Heart right ventricle (tissue), 16 donors: ENCODE data around the gene NMT2. TPM values are rescaled to one million over a fixed set of nuclear protein-coding genes. Genes with fewer than 3 reads are reported as not detected.
A peak's percentile ranks its signal among the peaks of the same experiment; 100 is the strongest.

Source experiments
- ATAC-seq, 8 donors: fragments of 200-7000 bp; cut with Tn5 transposase; one replicate each; pipeline ENCODE4 v1.9.1; 2020; ENCODE audit warnings: mild to moderate bottlenecking in 8 of 8, moderate library complexity in 8 of 8, moderate number of reproducible peaks in 1 of 8
- DNase-seq, 2 donors: peaks; one replicate each; pipeline ENCODE4 v3.0.0-alpha.2; 2020
- H3K27ac ChIP-seq, 10 donors: fragments of 200-600 bp; sonication (generic) in 2 of 10; one replicate each; pipeline versions ENCODE4 v1.5.0 to v1.8.0; 2020 to 2022; ENCODE audit warnings: mild to moderate bottlenecking in 3 of 10
- H3K27me3 ChIP-seq, 7 donors: fragments of 200-600 bp; one replicate each; pipeline ENCODE4 v1.8.0; 2021 to 2022; ENCODE audit warnings: mild to moderate bottlenecking in 2 of 7
- H3K36me3 ChIP-seq, 9 donors: fragments of 200-600 bp; sonication (generic) in 1 of 9; one replicate each; pipeline versions ENCODE4 v1.5.0 to v1.8.0; 2020 to 2022; ENCODE audit warnings: mild to moderate bottlenecking in 2 of 9
- H3K4me1 ChIP-seq, 9 donors: fragments of 200-600 bp; sonication (generic) in 1 of 9; one replicate each; pipeline versions ENCODE4 v1.5.0 to v1.8.0; 2020 to 2022; ENCODE audit warnings: mild to moderate bottlenecking in 4 of 9
- H3K4me3 ChIP-seq, 10 donors: fragments of 200-600 bp; sonication (generic) in 2 of 10; one replicate each; pipeline versions ENCODE4 v1.5.0 to v1.8.0; 2020 to 2022; ENCODE audit warnings: mild to moderate bottlenecking in 7 of 10, moderate library complexity in 2 of 10
- H3K9me3 ChIP-seq, 11 donors: fragments of 200-600 bp in 10 of 11; sonication (generic) in 2 of 11; one replicate each; pipeline versions ENCODE4 v1.5.0 to v1.8.0; 2013 to 2022; ENCODE audit warnings: mild to moderate bottlenecking in 2 of 11, control low read depth in 1 of 11, moderate library complexity in 1 of 11
- WGBS, 2 donors: extraction: QIAGEN DNeasy Blood & Tissue Kit; methylation state at CpG; one replicate each; pipeline ENCODE4 v1.1.7; 2013; ENCODE audit warnings: inconsistent platforms in 1 of 2; 5-methylcytosine and 5-hydroxymethylcytosine counted together
- intact Hi-C, 10 donors: fragments of 100-400 bp; cut with DNase I; formaldehyde crosslinking; loops; one replicate each; pipeline versions ENCODE4 v1.11.1 to v1.14.2; 2022
- polyA plus RNA-seq, 2 donors: library from polyadenylated mRNA; stranded (reverse); fragments of 200-250 nt; gene quantifications; one replicate each; pipeline ENCODE4 v1.2.3, GENCODE V29; 2013
- total RNA-seq, 10 donors: library from RNA; stranded (reverse); fragmentation: NEBNext Ultra II Directional in 3 of 10; extraction: Animal tissue kit (Norgen Biotek cat#: 25700) in 3 of 10; gene quantifications; one replicate each; pipeline versions ENCODE4 v1.2.1 to v1.2.4, GENCODE V29; 2021 to 2023
- TF ChIP-seq, protein P1 (sequence below), 9 donors: fragments of 200-600 bp; sonication (generic) in 2 of 9; IDR thresholded peaks; one replicate each; pipeline versions ENCODE4 v1.5.0 to v1.8.0; 2021 to 2022; ENCODE audit warnings: antibody characterized with exemption in 9 of 9, mild to moderate bottlenecking in 5 of 9, moderate library complexity in 1 of 9
- donor health status: Arrhythmogenic right ventricular cardiomyopathy.
- donor health status: ischemic (EF 13 %, LVEDD 7.1; RV severe dilation, severe dysfunction).
- donor health status: healthy with polysubstance abuse.
- donor health status: DM: no; HTN: yes; CAD: no.
- donor health status: DM: no; HTN: no; CAD: no.
- donor health status: ischemic (EF 25% LVEDD 6.9; RV normal size, moderate dysfunction).
- donor health status: ischemic (EF 25% LVEDD 5.7; RV mildly dilated, moderate dysfunction).
- donor health status: healthy.
- donor health status: DM: yes; HTN: yes; CAD: no.
- donor health status: Ischemic cardiomyopathy.
- donor health status: ischemic (EF 35%, LVEDD 5.7; RV mildly dilated, moderate dysfunction).
- donor health status: nonischemic (EF 11% LVEDD 7.7; RV severe dilation, severe dysfunction).
- donor health status: DM: yes; HTN: yes; CAD: no.
- donor health status: PGD.
- donor health status: ischemic (EF 29% LVEDD 5.4; RV normal size, mild dysfunction).
- donor health status: nonischemic (EF 23%, LVEDD 6.1; RV moderate dilation, normal function).

NMT2 gene
- total and polyA plus RNA-seq, 12 donors: 6.1 to 14.5 (median 11.6) TPM

DNA sequence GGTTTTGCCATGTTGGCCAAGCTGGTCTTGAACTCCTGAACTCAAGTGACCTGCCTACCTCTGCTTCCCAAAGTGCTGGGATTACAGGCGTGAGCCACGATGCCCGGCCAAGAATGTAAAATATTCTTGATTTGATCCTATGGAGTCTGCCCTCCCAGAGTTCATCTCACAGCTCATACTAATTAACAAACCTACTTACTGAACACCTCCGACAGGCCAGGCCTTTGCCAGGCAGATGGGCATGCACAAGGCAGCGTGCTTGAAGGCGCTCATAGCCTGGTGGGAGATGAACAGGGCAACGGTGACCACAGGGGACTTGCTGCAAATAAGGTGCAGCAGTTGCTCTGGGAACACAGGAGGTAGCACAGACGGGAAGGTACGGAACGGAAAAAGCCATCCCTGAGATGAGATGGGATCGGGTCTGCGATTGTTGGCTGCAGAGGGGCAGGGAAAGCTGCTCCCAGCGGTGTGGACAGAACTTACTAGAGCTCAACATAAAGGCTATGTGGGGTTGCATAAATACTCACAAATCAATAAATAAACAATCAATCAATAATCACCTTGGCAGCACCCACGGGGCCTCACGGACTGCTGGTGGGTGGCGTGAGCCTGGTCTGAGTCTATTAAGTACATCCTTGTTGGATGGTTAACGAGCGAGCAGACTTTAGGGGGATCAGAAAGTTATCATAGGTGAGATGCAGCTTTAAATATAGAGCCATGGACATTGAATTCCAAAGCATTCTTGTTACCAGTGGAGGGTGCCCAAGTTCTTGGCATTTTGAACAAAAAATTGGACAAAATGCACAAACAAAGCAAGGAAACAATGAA is 84.6 kb downstream of the NMT2 start:
- DNase-seq: no peak
- TF ChIP-seq, protein P1, sequence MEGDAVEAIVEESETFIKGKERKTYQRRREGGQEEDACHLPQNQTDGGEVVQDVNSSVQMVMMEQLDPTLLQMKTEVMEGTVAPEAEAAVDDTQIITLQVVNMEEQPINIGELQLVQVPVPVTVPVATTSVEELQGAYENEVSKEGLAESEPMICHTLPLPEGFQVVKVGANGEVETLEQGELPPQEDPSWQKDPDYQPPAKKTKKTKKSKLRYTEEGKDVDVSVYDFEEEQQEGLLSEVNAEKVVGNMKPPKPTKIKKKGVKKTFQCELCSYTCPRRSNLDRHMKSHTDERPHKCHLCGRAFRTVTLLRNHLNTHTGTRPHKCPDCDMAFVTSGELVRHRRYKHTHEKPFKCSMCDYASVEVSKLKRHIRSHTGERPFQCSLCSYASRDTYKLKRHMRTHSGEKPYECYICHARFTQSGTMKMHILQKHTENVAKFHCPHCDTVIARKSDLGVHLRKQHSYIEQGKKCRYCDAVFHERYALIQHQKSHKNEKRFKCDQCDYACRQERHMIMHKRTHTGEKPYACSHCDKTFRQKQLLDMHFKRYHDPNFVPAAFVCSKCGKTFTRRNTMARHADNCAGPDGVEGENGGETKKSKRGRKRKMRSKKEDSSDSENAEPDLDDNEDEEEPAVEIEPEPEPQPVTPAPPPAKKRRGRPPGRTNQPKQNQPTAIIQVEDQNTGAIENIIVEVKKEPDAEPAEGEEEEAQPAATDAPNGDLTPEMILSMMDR (IDR thresholded peaks at IDR 0.05): no peak
- Histone ChIP-seq H3K27me3 (peaks cover 0 to 7% (median 0%) of the 10 kb centered on the region in 7 donors), H3K36me3 (no peaks in the 10 kb centered on the region), H3K4me1 (peaks cover 0 to 18% (median 14%) of the 10 kb centered on the region in 9 donors), H3K4me3 (peak overlapping the region; percentile 22 to 59 (median 49)), H3K9me3 (no peaks in the 10 kb centered on the region), H3K27ac (peak overlapping the region in 8 of 10 donors; percentile 5 to 71 (median 57))
- 69 to 77% methylated on average over 18 of the region's 18 CpGs for WGBS, 2 donors
- ATAC-seq: peak in 4 of 8 donors; percentile 13 to 22 (median 19)
- intact Hi-C loops: loop anchor here in 1 of 10 donors (10.0 kb wide), 1 partner anchor 129 kb away; the partner anchor contains the start of genes DCLRE1C and MEIG1

DNA sequence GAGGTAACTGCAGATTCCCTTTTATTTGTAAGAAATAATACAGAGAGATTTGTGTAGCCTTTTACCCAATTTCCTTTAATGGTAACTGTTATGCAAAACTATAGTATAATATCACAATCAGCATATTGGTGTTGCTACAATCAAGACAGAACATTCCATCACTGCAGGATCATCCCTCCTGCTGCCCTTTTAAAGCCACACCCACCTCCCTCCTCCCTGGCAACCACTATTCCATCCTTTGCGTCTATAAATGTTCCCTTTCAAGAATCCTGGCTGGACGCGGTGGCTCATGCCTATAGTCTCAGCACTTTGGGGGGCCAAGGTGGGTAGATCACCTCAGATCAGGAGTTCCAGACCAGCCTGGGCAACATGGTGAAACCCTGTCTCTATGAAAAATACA is 93.1 kb downstream of the NMT2 start:
- Histone ChIP-seq H3K27me3 (no peaks in the 10 kb centered on the region), H3K9me3 (peaks cover 0 to 12% (median 0%) of the 10 kb centered on the region in 11 donors), H3K4me1 (no peaks in the 10 kb centered on the region), H3K36me3 (no peaks in the 10 kb centered on the region), H3K4me3 (no peak overlapping the region), H3K27ac (no peak overlapping the region)
- DNase-seq: no peak
- TF ChIP-seq, protein P1 (IDR thresholded peaks at IDR 0.05): no peak
- no peak for ATAC-seq
- WGBS, 2 donors: 91 to 97% methylated on average over 3 of the region's 3 CpGs
- intact Hi-C loops: no loop called here

DNA sequence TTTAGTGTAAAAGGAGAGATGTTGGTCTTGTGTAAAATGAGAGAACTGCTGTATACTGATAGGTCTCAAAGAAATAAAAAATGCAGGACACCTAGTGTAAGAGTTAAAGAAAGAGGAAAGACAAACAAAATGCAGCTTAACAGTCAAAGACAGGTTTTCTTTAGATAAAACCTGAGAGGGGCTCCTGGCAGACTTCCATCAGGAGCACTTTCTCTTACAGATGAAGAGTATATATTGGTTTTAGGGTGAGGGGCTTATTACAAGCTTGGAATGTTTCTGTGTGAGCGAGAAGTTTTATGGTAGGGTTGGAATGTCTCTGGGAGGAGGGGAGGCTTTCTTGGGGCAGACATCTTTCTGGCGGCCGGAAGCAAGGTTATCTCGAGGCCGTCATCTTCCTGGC is 96.1 kb downstream of the NMT2 start:
- Histone ChIP-seq H3K27me3 (no peaks in the 10 kb centered on the region), H3K27ac (no peak overlapping the region), H3K9me3 (peaks cover 0 to 12% (median 0%) of the 10 kb centered on the region in 11 donors), H3K4me1 (no peaks in the 10 kb centered on the region), H3K4me3 (no peak overlapping the region), H3K36me3 (no peaks in the 10 kb centered on the region)
- TF ChIP-seq, protein P1 (IDR thresholded peaks at IDR 0.05): no peak
- ATAC-seq (no peak), DNase-seq (no peak)
- intact Hi-C loops: no loop called here
- WGBS, 2 donors: 94 to 96% methylated on average over 5 of the region's 5 CpGs

DNA sequence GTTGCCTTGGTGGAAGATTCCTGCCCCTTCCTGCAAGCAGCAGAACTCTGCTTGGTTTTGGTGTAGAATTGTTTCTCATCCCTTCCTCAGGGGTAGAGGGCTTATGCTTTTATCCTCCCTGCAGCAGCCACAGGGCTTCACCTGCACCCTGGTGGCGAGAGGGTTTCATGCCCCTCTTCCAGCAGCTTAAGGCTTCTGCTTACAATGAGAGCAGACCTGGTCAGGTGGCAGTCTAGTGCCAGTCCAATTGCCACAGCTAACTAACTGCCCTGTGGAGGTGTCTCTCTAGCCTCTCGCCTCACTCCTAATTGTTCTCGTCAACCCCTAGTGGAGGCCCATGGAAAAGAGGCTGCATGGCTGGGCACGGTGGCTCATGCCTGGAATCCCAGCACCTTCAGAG is 99.3 kb downstream of the NMT2 start:
- TF ChIP-seq, protein P1 (IDR thresholded peaks at IDR 0.05): no peak
- Histone ChIP-seq H3K36me3 (no peaks in the 10 kb centered on the region), H3K9me3 (peaks cover 0 to 31% (median 0%) of the 10 kb centered on the region in 11 donors), H3K27ac (no peak overlapping the region), H3K4me3 (no peak overlapping the region), H3K4me1 (no peaks in the 10 kb centered on the region), H3K27me3 (no peaks in the 10 kb centered on the region)
- WGBS, 2 donors: 68 to 70% methylated on average over 4 of the region's 4 CpGs
- intact Hi-C loops: no loop called here
- no peak for DNase-seq
- no peak for ATAC-seq
